ENCODE results near the gene LGALS3. TPM values are rescaled to one million over a fixed set of nuclear protein-coding genes. Genes with fewer than 3 reads are reported as not detected.

The LGALS3 gene
- total RNA-seq, 4 donors from 2014 or later, result 242 to 1,284 (median 1,203) TPM

GRCh38 chr14:55136885-55137786 lies 8.1 kb downstream of the LGALS3 start:
- peaks cover 0 to 72% (median 0%) of the 10 kb centered on the region in 3 donors for H3K36me3 ChIP-seq
- peak overlapping the region in 2 of 4 donors; percentile 3 to 6 for H3K4me3 ChIP-seq
- H3K4me1 ChIP-seq, result peaks cover 0 to 59% (median 0%) of the 10 kb centered on the region in 4 donors

GRCh38 chr14:55138091-55138490 lies 9.0 kb downstream of the LGALS3 start:
- H3K27ac ChIP-seq, result peak overlapping the region in 2 of 4 donors; percentile 3 to 54
- H3K9me3 ChIP-seq, result no peaks in the 10 kb centered on the region
- H3K4me3 ChIP-seq, result peak overlapping the region in 1 of 4 donors; percentile 3
- H3K36me3 ChIP-seq, result peaks cover 0 to 75% (median 0%) of the 10 kb centered on the region in 3 donors
- DNase-seq, result no peak
- peaks cover 0 to 52% (median 0%) of the 10 kb centered on the region in 4 donors for H3K4me1 ChIP-seq
- H3K27me3 ChIP-seq, result no peaks in the 10 kb centered on the region
- no peak for TF ChIP-seq POLR2A (IDR thresholded peaks at IDR 0.05)
- TF ChIP-seq CTCF (IDR thresholded peaks at IDR 0.05), result peak in 1 of 6 experiments; percentile 17

More at GRCh38 chr14:55136885-55137786, 8.1 kb downstream of the LGALS3 start:
- Histone ChIP-seq H3K9me3 (no peaks in the 10 kb centered on the region), H3K27me3 (no peaks in the 10 kb centered on the region), H3K27ac (peak overlapping the region in 3 of 4 donors; percentile 5 to 65 (median 54))
- DNase-seq, result no peak
- TF ChIP-seq CTCF (IDR thresholded peaks at IDR 0.05) (no peak), POLR2A (IDR thresholded peaks at IDR 0.05) (no peak)

GRCh38 chr14:55139141-55139540 lies 10.1 kb downstream of the LGALS3 start:
- Histone ChIP-seq H3K4me3 (no peak overlapping the region), H3K36me3 (peaks cover 0 to 75% (median 0%) of the 10 kb centered on the region in 3 donors), H3K4me1 (peaks cover 0 to 42% (median 0%) of the 10 kb centered on the region in 4 donors), H3K27ac (peak overlapping the region in 1 of 4 donors; percentile 3), H3K9me3 (no peaks in the 10 kb centered on the region), H3K27me3 (no peaks in the 10 kb centered on the region)
- no peak for DNase-seq
- TF ChIP-seq POLR2A (IDR thresholded peaks at IDR 0.05), result no peak
- no peak for TF ChIP-seq CTCF (IDR thresholded peaks at IDR 0.05)

- Histone ChIP-seq H3K4me1 (peaks cover 0 to 35% (median 0%) of the 10 kb centered on the region in 4 donors), H3K9me3 (no peaks in the 10 kb centered on the region), H3K36me3 (peaks cover 0 to 79% (median 0%) of the 10 kb centered on the region in 3 donors), H3K27me3 (no peaks in the 10 kb centered on the region), H3K4me3 (no peak overlapping the region), H3K27ac (no peak overlapping the region)
- TF ChIP-seq POLR2A (IDR thresholded peaks at IDR 0.05) (no peak), CTCF (IDR thresholded peaks at IDR 0.05) (no peak)
- DNase-seq, result no peak
Measured at GRCh38 chr14:55139696-55140509, 10.9 kb downstream of the LGALS3 start.

- Histone ChIP-seq H3K4me3 (no peak overlapping the region), H3K27me3 (no peaks in the 10 kb centered on the region), H3K27ac (no peak overlapping the region), H3K36me3 (peaks cover 0 to 95% (median 0%) of the 10 kb centered on the region in 3 donors), H3K9me3 (no peaks in the 10 kb centered on the region), H3K4me1 (peaks cover 0 to 18% (median 0%) of the 10 kb centered on the region in 4 donors)
- TF ChIP-seq POLR2A (IDR thresholded peaks at IDR 0.05) (no peak), CTCF (IDR thresholded peaks at IDR 0.05) (no peak)
- no peak for DNase-seq
Measured at GRCh38 chr14:55141825-55142224, 12.8 kb downstream of the LGALS3 start.

All from Peyer's patch (tissue), 4 donors.